Measurements from ENCODE around the gene TC2N. TPM values are rescaled to one million over a fixed set of nuclear protein-coding genes. Genes with fewer than 3 reads are reported as not detected.
A peak's percentile ranks its signal among the peaks of the same experiment; 100 is the strongest.

The TC2N gene
- total and polyA plus RNA-seq, 4 donors = 0.62 to 6.4 (median 1.6) TPM

DNA sequence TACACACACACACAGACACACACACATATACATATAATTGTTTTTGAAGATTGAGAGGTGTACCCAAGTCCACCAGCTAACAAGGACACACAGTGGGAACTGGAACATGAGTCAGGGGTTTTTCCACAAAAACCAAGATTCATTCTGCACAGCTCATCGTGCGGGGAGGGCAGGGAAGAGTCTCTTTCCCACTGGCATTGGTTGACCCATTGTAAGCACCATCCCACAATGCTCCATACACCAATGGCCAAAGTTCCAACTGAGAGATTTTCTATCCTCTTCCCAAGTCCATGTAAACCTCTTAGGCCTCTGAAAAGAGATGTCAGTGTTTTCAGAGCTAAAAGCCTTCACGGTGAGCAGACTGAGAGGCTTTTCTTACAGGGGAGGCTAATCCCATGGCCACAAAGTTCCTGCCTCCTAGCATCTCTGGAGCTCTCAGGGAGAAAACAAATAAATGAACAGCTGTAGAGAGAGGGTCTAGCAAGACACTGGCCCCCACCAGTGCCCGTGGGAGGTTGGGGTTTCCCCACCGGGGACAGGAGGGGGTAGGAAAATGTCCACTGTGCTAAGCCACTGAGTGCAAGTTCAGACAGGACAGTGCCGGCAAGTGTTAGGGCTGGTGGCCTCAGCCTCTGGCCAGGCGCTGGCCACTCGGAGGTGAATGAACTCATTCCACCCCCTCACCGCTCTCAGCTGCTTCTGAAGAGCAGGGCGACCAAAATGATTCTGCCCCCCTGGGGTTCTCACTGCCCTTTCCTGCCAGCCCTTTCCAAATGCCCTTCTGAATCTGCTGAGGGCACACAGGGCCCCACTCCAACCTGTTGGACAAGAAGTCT, 21.5 kb upstream of the TC2N start:
- no peaks in the 10 kb centered on the region for H3K36me3 ChIP-seq (ENCODE audit: control insufficient read depth in 4 of 4, insufficient read depth in 3 of 4, low read depth in 1 of 4, low read length in 3 of 4)
- DNase-seq (ENCODE audit: low spot score) = no peak
- WGBS = 50% methylated on average over 10 of the region's 10 CpGs
- peaks cover 10 to 21% (median 18%) of the 10 kb centered on the region in 4 donors for H3K4me1 ChIP-seq (ENCODE audit: control insufficient read depth in 4 of 4, insufficient read depth in 4 of 4, low read length in 3 of 4)
- H3K9me3 ChIP-seq (ENCODE audit: control insufficient read depth in 4 of 4, low read length in 3 of 4) = no peaks in the 10 kb centered on the region
- TF ChIP-seq FOXA2 (IDR thresholded peaks at IDR 0.05) = no peak
- TF ChIP-seq, protein P1, sequence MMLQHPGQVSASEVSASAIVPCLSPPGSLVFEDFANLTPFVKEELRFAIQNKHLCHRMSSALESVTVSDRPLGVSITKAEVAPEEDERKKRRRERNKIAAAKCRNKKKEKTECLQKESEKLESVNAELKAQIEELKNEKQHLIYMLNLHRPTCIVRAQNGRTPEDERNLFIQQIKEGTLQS (IDR thresholded peaks at IDR 0.05) = peak; percentile 22
- TF ChIP-seq EGR1 (IDR thresholded peaks at IDR 0.05; ENCODE audit: low read depth in 2 of 2) = peak in 1 of 2 donors; percentile 69
- no peak overlapping the region for H3K4me3 ChIP-seq (ENCODE audit: low read depth in 1 of 3, low read length in 3 of 3)
- peak overlapping the region; percentile 82 for H3K27ac ChIP-seq (ENCODE audit: low read depth in 1 of 2, low read length in 2 of 2)
- H3K9ac ChIP-seq (ENCODE audit: low read depth in 1 of 2, low read length in 2 of 2) = no peak overlapping the region
- no peaks in the 10 kb centered on the region for H3K27me3 ChIP-seq (ENCODE audit: control insufficient read depth in 4 of 4, insufficient read depth in 4 of 4, low read length in 3 of 4)

DNA sequence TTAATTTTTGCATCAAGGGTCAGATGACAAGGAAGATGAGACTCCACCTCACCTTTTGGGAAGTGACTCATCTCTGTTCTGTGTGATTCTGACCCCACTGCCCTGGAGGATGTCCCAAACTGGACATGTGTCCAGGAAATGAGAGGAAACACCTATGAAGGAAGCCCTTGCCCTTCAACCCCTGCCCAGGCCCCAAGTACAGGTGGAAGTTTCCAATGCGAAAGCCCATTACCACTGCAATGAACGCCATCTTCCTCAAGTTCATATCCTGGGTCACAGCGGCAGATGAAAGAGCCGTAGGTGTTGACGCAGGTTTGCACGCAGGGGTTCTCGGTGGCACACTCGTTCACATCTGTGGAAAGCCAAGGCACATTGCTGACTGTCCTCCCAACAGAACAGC, 19.6 kb upstream of the TC2N start:
- H3K27ac ChIP-seq (ENCODE audit: low read depth in 1 of 2, low read length in 2 of 2) = no peak overlapping the region
- peak; percentile 12 for TF ChIP-seq NR2F2 (IDR thresholded peaks at IDR 0.05)
- TF ChIP-seq TAF1 (conservative IDR thresholded peaks at IDR 0.05) = no peak
- no peaks in the 10 kb centered on the region for H3K36me3 ChIP-seq (ENCODE audit: control insufficient read depth in 4 of 4, insufficient read depth in 3 of 4, low read depth in 1 of 4, low read length in 3 of 4)
- no peaks in the 10 kb centered on the region for H3K9me3 ChIP-seq (ENCODE audit: control insufficient read depth in 4 of 4, low read length in 3 of 4)
- H3K9ac ChIP-seq (ENCODE audit: low read depth in 1 of 2, low read length in 2 of 2) = no peak overlapping the region
- no peak for DNase-seq (ENCODE audit: low spot score)
- H3K4me1 ChIP-seq (ENCODE audit: control insufficient read depth in 4 of 4, insufficient read depth in 4 of 4, low read length in 3 of 4) = peaks cover 10 to 21% (median 18%) of the 10 kb centered on the region in 4 donors
- 97% methylated on average over 8 of the region's 8 CpGs for WGBS
- no peaks in the 10 kb centered on the region for H3K27me3 ChIP-seq (ENCODE audit: control insufficient read depth in 4 of 4, insufficient read depth in 4 of 4, low read length in 3 of 4)
- no peak overlapping the region for H3K4me3 ChIP-seq (ENCODE audit: low read depth in 1 of 3, low read length in 3 of 3)

DNA sequence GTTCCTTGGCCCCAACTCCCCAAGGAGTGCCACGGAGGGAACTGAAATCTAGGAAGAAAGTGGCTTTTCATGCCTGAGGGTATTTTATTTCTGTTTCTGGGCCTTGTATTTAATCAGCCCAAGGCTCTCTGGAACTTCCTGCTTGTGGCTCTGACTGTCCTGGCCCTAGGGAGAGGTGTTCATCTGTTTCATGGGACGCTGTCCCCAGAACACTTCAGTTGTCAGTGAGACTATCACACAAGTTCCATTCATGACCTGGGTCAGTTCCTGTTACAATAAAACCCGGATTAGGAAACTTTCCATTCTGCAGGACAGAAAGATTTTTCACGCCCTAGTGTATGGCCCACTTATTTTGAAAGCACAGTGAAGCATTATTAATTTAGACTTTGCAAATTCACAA, 18.5 kb upstream of the TC2N start:
- H3K36me3 ChIP-seq (ENCODE audit: control insufficient read depth in 4 of 4, insufficient read depth in 3 of 4, low read depth in 1 of 4, low read length in 3 of 4) = no peaks in the 10 kb centered on the region
- H3K9ac ChIP-seq (ENCODE audit: low read depth in 1 of 2, low read length in 2 of 2) = no peak overlapping the region
- no peak for DNase-seq (ENCODE audit: low spot score)
- TF ChIP-seq SP1 (IDR thresholded peaks at IDR 0.05) (peak; percentile 12), NR2F2 (IDR thresholded peaks at IDR 0.05) (peak; percentile 69), HNF4A (conservative IDR thresholded peaks at IDR 0.05) (no peak), RXRA (IDR thresholded peaks at IDR 0.05) (peak in 1 of 2 donors; percentile 4)
- 76% methylated on average over 4 of the region's 4 CpGs for WGBS
- H3K9me3 ChIP-seq (ENCODE audit: control insufficient read depth in 4 of 4, low read length in 3 of 4) = no peaks in the 10 kb centered on the region
- peaks cover 10 to 21% (median 18%) of the 10 kb centered on the region in 4 donors for H3K4me1 ChIP-seq (ENCODE audit: control insufficient read depth in 4 of 4, insufficient read depth in 4 of 4, low read length in 3 of 4)
- no peak overlapping the region for H3K27ac ChIP-seq (ENCODE audit: low read depth in 1 of 2, low read length in 2 of 2)
- H3K4me3 ChIP-seq (ENCODE audit: low read depth in 1 of 3, low read length in 3 of 3) = no peak overlapping the region
- no peaks in the 10 kb centered on the region for H3K27me3 ChIP-seq (ENCODE audit: control insufficient read depth in 4 of 4, insufficient read depth in 4 of 4, low read length in 3 of 4)

DNA sequence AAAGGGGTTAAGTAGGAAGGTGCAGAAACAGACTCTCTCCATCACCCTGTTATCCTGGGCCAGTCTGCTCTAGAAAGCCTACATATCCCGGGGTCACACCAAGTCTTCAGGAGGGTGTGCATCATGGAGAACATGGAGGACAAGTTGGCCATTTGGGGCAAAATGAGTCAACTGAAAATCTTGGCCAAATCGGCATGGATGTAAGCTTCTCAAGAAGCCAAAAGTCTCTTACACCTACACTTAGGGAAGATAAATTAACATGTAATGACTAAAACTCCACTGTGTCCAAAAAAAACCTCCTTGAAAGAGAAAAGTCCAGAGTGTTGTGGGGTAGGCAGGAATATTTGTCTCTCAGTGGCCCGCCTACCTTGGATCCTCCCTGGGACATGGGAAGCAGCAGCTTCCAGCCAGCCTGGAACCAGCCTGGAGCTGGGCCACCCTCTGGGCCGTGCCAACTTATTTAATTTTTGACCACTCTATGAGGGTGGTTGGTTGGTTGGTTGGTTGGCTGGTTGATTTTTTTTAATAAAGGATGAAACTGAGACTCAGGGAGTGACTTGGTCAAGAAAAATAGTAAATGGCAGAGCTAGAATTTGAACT, 17.9 kb upstream of the TC2N start:
- no peak for DNase-seq (ENCODE audit: low spot score)
- Histone ChIP-seq H3K9me3 (ENCODE audit: control insufficient read depth in 4 of 4, low read length in 3 of 4) (no peaks in the 10 kb centered on the region), H3K27me3 (ENCODE audit: control insufficient read depth in 4 of 4, insufficient read depth in 4 of 4, low read length in 3 of 4) (no peaks in the 10 kb centered on the region), H3K4me1 (ENCODE audit: control insufficient read depth in 4 of 4, insufficient read depth in 4 of 4, low read length in 3 of 4) (peaks cover 10 to 17% (median 15%) of the 10 kb centered on the region in 4 donors), H3K9ac (ENCODE audit: low read depth in 1 of 2, low read length in 2 of 2) (no peak overlapping the region), H3K36me3 (ENCODE audit: control insufficient read depth in 4 of 4, insufficient read depth in 3 of 4, low read depth in 1 of 4, low read length in 3 of 4) (no peaks in the 10 kb centered on the region), H3K27ac (ENCODE audit: low read depth in 1 of 2, low read length in 2 of 2) (no peak overlapping the region), H3K4me3 (ENCODE audit: low read depth in 1 of 3, low read length in 3 of 3) (no peak overlapping the region)
- 96% methylated on average over 4 of the region's 4 CpGs for WGBS
- TF ChIP-seq GABPA (IDR thresholded peaks at IDR 0.05 in 1 of 2, conservative IDR thresholded peaks at IDR 0.05 in 1 of 2) = no peak
- no peak for TF ChIP-seq YY1 (IDR thresholded peaks at IDR 0.05)
- no peak for TF ChIP-seq FOXA2 (IDR thresholded peaks at IDR 0.05)
- TF ChIP-seq RXRA (IDR thresholded peaks at IDR 0.05) = no peak
- TF ChIP-seq, protein P2, sequence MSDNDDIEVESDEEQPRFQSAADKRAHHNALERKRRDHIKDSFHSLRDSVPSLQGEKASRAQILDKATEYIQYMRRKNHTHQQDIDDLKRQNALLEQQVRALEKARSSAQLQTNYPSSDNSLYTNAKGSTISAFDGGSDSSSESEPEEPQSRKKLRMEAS (IDR thresholded peaks at IDR 0.05) = no peak
- TF ChIP-seq RAD21 (IDR thresholded peaks at IDR 0.05) = no peak
- TF ChIP-seq EGR1 (IDR thresholded peaks at IDR 0.05; ENCODE audit: low read depth in 2 of 2) = no peak
- TF ChIP-seq HNF4G (IDR thresholded peaks at IDR 0.05) = no peak
